ENCODE data around the gene AFF3. TPM values are rescaled to one million over a fixed set of nuclear protein-coding genes. Genes with fewer than 3 reads are reported as not detected.

Gene AFF3
- polyA plus RNA-seq, 1 donor (not counting 4 experiments of a cell fraction or from before 2014, with no cell fraction given): not detected

DNA sequence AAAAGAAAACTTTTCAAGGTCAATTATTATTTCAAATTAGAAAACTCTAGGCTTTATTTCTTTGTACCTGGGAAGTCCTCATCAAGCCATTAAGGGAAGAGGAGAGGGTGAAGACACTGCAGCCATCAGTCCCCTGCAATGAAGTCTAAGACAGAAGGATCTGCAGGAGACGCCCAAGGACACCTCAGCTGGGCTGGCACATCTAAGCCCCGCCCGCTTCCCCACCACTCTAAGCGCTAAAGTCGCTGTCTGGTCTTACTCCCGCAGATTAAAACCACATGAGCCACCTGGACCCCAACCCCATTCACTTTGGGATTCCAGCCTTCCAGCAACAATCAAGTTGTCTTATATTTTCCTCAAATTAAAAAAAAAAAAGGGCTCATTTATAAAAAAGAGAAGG is 104.4 kb downstream of the AFF3 start:
- no peak overlapping the region for H3K4me2 ChIP-seq (ENCODE audit: control insufficient read depth, extremely low read depth, insufficient read depth, low read depth, low read length)
- no peak overlapping the region for H2AFZ ChIP-seq (ENCODE audit: control insufficient read depth, low read length)
- no peaks in the 10 kb centered on the region for H3K79me2 ChIP-seq (ENCODE audit: control insufficient read depth, insufficient read depth, low read length)
- no peaks in the 10 kb centered on the region for H3K4me1 ChIP-seq (ENCODE audit: control insufficient read depth, extremely low read depth, insufficient read depth, low read length)
- no peaks in the 10 kb centered on the region for H3K9me1 ChIP-seq (ENCODE audit: control insufficient read depth, extremely low read depth, insufficient read depth, low read length)
- FAIRE-seq: no peak
- H4K20me1 ChIP-seq (ENCODE audit: control insufficient read depth, extremely low read depth, insufficient read depth, low read length): no peaks in the 10 kb centered on the region
- no peaks in the 10 kb centered on the region for H3K27me3 ChIP-seq (ENCODE audit: control insufficient read depth, extremely low read depth, insufficient read depth, low read length)
- no peaks in the 10 kb centered on the region for H3K9me3 ChIP-seq (ENCODE audit: control insufficient read depth, low read depth, low read length)
- H3K36me3 ChIP-seq (ENCODE audit: control insufficient read depth in 2 of 2, extremely low read depth in 1 of 2, insufficient read depth in 2 of 2, low read length in 2 of 2): no peaks in the 10 kb centered on the region
- DNase-seq (ENCODE audit: low read depth, low spot score): no peak
- dilution Hi-C loops (cut with MboI; ENCODE audit: extremely low pct_ligation_motif_present, low sequenced_read_pairs): no loop called here
- TF ChIP-seq EZH2 (IDR thresholded peaks at IDR 0.05; ENCODE audit: low read length): no peak
- no peak for TF ChIP-seq CTCF (optimal IDR thresholded peaks at IDR 0.05 in 1 of 3, IDR thresholded peaks at IDR 0.05 in 1 of 3, conservative IDR thresholded peaks at IDR 0.05 in 1 of 3; ENCODE audit: extremely low read depth in 1 of 3, insufficient read depth in 2 of 3, low read length in 3 of 3)
- no peak overlapping the region for H3K9ac ChIP-seq (ENCODE audit: control insufficient read depth, extremely low read depth, insufficient read depth, low read length)
- no peak overlapping the region for H3K27ac ChIP-seq (ENCODE audit: control insufficient read depth, insufficient read depth, low read length)
- no peak overlapping the region for H3K4me3 ChIP-seq (ENCODE audit: control insufficient read depth in 2 of 3, extremely low read depth in 1 of 3, insufficient read depth in 2 of 3, low read depth in 1 of 3, low read length in 3 of 3)

GRCh38 chr2:100036793-100037192 is 105.6 kb downstream of the AFF3 start:
- Histone ChIP-seq H3K4me1 (ENCODE audit: control insufficient read depth, extremely low read depth, insufficient read depth, low read length) (no peaks in the 10 kb centered on the region), H3K4me3 (ENCODE audit: control insufficient read depth in 2 of 3, extremely low read depth in 1 of 3, insufficient read depth in 2 of 3, low read depth in 1 of 3, low read length in 3 of 3) (no peak overlapping the region), H3K9ac (ENCODE audit: control insufficient read depth, extremely low read depth, insufficient read depth, low read length) (no peak overlapping the region), H4K20me1 (ENCODE audit: control insufficient read depth, extremely low read depth, insufficient read depth, low read length) (no peaks in the 10 kb centered on the region), H3K27ac (ENCODE audit: control insufficient read depth, insufficient read depth, low read length) (no peak overlapping the region), H3K27me3 (ENCODE audit: control insufficient read depth, extremely low read depth, insufficient read depth, low read length) (no peaks in the 10 kb centered on the region), H3K9me1 (ENCODE audit: control insufficient read depth, extremely low read depth, insufficient read depth, low read length) (no peaks in the 10 kb centered on the region), H2AFZ (ENCODE audit: control insufficient read depth, low read length) (no peak overlapping the region), H3K9me3 (ENCODE audit: control insufficient read depth, low read depth, low read length) (no peaks in the 10 kb centered on the region), H3K79me2 (ENCODE audit: control insufficient read depth, insufficient read depth, low read length) (no peaks in the 10 kb centered on the region), H3K36me3 (ENCODE audit: control insufficient read depth in 2 of 2, extremely low read depth in 1 of 2, insufficient read depth in 2 of 2, low read length in 2 of 2) (no peaks in the 10 kb centered on the region), H3K4me2 (ENCODE audit: control insufficient read depth, extremely low read depth, insufficient read depth, low read depth, low read length) (no peak overlapping the region)
- no peak for FAIRE-seq
- no peak for TF ChIP-seq CTCF (optimal IDR thresholded peaks at IDR 0.05 in 1 of 3, IDR thresholded peaks at IDR 0.05 in 1 of 3, conservative IDR thresholded peaks at IDR 0.05 in 1 of 3; ENCODE audit: extremely low read depth in 1 of 3, insufficient read depth in 2 of 3, low read length in 3 of 3)
- TF ChIP-seq EZH2 (IDR thresholded peaks at IDR 0.05; ENCODE audit: low read length): no peak
- DNase-seq (ENCODE audit: low read depth, low spot score): no peak
- dilution Hi-C loops (cut with MboI; ENCODE audit: extremely low pct_ligation_motif_present, low sequenced_read_pairs): no loop called here

Measured in keratinocyte (primary cell).